DMS79 treated with DMSO at 0.1 percent for 48 hours (cell line): ENCODE measurements around the gene SELENOM.

ENCODE experiments used
- DNase-seq: peaks from one replicate; lab custom pipeline; 2025; lab: John Stamatoyannopoulos, UW

Gene SELENOM

GRCh38 chr22:31091106-31091975 is 16.0 kb downstream of the SELENOM start:
- DNase-seq, result no peak

- no peak for DNase-seq
These were observed 16.9 kb downstream of the SELENOM start for GRCh38 chr22:31090217-31091085.

GRCh38 chr22:31089160-31090100 is 17.9 kb downstream of the SELENOM start:
- DNase-seq, result no peak

- DNase-seq, result no peak
These were observed 19.0 kb downstream of the SELENOM start for GRCh38 chr22:31088233-31088986.

- no peak for DNase-seq
These were observed 19.6 kb downstream of the SELENOM start for GRCh38 chr22:31087744-31088215.

GRCh38 chr22:31086703-31087330 is 20.6 kb downstream of the SELENOM start:
- DNase-seq, result no peak

- no peak for DNase-seq
These were observed 21.4 kb downstream of the SELENOM start for GRCh38 chr22:31085928-31086327.

GRCh38 chr22:31085493-31085824 is 21.9 kb downstream of the SELENOM start:
- DNase-seq, result no peak

GRCh38 chr22:31084811-31085492 is 22.4 kb downstream of the SELENOM start:
- no peak for DNase-seq

GRCh38 chr22:31083923-31084810 is 23.2 kb downstream of the SELENOM start:
- no peak for DNase-seq

- peak; percentile 15 for DNase-seq
These were observed 24.0 kb downstream of the SELENOM start for GRCh38 chr22:31083377-31083768.

GRCh38 chr22:31082606-31083376 is 24.6 kb downstream of the SELENOM start:
- DNase-seq, result no peak

- no peak for DNase-seq
These were observed 25.3 kb downstream of the SELENOM start for GRCh38 chr22:31081963-31082605.

- peak; percentile 61 for DNase-seq
These were observed 26.3 kb downstream of the SELENOM start, which contains the start of gene SMTN for GRCh38 chr22:31080848-31081649. Gene SMTN, plus strand, starts transcription at chr22:31081318. Its CDS starts 1,941 bp downstream, at chr22:31083259.

- DNase-seq, result no peak
These were observed 27.1 kb downstream of the SELENOM start for GRCh38 chr22:31080164-31080847.

- no peak for DNase-seq
These were observed 28.2 kb downstream of the SELENOM start for GRCh38 chr22:31079095-31079642.
